HG03064 (cell line): ENCODE data around the gene PYROXD2.

Experiments used
- ATAC-seq: cut with Tn5 transposase; IDR thresholded peaks from one replicate; pipeline ENCODE4 v1.9.1; 2021; ENCODE audit warnings: low read depth; ENCODE audit not compliant: unreplicated experiment

Gene PYROXD2

DNA sequence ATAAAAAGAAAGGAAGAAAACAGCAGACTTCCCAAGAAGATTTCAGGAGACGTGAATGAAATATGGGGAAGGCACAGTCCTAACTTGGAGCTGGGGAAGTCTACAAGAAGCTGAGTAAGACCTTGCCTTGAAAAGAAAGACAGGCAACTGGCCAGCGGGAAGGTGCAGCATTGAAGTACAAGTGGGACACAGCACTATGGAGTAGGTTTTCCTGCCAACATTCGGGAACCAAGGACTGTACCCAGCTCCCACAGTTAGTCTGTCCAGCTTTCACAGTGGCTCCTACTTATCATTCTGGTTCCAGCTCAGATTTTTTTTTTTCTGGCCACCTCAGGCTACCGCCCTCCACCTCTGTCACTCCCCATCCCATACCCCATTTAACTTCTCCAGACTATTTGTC is 21.7 kb upstream of the PYROXD2 start:
- ATAC-seq: no peak

DNA sequence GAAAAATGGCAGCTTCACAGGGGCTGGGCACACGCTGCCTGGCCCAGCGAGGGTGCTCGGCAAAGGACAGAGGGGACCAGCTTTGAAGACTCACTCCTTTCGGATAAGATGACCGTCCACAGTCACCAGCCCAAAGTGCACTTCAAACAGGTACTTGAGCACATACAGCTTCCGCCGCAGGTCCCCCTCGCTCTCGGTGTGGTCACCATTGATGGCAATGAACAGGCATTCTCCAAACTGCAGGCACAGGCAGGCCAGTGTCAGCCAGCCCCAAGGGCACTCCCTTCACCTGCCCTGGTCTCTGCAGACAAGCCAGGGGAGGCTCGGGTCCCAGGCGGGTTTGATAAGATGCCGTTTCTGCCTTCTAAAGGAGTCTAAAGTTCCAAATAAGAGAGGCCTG is 20.2 kb upstream of the PYROXD2 start:
- no peak for ATAC-seq

DNA sequence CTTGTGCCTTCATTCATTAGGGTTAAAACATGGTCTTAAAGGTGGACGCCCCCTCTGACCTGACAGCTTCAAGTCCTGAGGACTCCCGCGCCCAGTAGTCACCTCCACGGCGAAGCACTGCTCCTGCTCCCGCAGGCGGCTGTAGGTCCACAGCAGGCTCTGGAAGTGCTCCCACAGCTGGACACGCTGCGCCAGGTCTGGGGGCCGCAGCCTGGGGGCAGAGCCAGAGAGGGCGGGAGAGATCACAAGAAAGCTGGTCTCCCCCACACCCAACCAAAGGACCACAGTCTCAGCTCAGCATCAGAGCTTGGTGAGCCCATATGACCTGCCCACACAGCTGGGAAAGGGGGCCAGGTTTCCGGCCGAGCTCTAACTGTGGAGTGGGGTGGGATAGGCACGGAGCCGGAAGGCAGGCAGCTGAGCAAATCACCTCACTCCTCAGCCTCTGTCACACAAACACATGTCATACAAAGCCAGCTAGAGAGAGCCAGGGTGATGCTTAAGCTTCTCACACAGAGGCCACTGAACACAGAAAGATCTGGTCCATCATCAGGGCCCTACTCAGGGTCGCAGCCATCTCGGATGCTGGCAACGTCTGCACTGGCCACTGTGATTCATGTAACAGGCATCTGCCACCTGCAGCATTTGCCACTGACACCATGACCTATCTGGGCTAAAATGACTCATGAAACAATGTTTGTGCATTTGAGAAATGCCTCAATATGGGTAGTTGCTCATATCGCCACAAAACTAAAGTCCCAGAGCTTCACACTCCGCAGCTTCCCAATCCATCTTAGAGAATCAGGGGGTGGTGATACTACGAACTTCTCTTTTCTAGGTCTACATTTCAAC is 19.1 kb upstream of the PYROXD2 start:
- ATAC-seq: no peak

GRCh38 chr10:98433371-98433770 is 18.4 kb upstream of the PYROXD2 start:
- ATAC-seq: no peak

DNA sequence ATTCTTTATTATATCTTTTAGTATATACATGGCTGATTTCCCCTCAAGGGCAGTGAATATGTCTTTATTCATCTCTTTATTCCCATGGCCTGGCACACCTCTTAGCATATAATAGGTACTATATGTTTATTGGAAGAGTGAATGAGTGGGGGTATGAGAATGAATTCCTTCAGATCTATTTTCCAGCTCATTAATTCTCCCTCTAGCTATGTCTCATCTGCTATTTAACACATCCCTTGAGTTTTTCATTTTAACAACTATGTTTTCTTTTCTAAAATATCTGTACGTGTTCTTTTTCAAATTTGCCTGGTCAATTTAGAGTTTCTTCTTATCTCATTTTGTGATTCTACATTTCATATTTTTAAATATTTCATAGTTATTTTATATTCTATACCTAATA is 17.3 kb upstream of the PYROXD2 start:
- no peak for ATAC-seq

GRCh38 chr10:98431016-98431415 is 16.0 kb upstream of the PYROXD2 start:
- no peak for ATAC-seq

- no peak for ATAC-seq
These were observed 15.4 kb upstream of the PYROXD2 start for GRCh38 chr10:98430427-98430826.

DNA sequence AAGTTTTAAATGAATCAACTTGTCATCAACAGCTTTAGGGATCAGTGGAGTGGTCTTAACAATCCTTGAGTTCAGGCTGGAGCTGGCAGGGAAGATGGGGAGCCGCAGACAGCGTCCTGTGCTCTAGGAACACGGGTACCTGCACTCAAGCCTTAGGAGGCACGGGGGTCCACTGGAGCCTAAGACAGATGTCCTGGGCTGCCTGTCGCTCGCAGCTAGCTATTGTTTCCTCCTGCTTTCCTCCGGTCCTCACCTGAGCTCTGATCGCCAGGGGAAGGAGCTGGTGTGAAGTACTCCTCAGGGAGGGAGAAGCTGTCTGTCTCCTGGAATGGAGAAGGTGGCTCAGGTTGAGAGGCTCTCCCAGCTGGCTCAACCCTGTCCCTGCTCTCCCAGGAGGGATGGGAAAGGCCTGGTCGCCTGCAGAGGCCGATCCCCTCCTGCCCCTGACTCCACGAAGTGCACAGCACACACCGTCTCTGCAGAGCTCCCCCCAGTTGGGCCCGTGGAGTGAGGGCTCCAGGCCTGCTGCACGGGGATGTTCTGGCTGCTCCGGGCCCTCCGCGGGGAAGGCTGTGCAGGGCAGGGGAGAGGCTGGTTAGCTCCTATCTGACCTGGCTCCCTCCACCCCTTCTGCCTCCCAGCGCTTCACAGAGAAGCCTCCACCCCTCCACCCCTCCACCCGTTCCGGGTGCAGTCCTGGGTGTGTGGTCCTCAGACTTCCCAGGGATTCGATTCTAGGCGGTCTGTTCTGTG is 14.5 kb upstream of the PYROXD2 start:
- no peak for ATAC-seq

GRCh38 chr10:98427011-98427515 is 12.1 kb upstream of the PYROXD2 start:
- ATAC-seq: no peak

DNA sequence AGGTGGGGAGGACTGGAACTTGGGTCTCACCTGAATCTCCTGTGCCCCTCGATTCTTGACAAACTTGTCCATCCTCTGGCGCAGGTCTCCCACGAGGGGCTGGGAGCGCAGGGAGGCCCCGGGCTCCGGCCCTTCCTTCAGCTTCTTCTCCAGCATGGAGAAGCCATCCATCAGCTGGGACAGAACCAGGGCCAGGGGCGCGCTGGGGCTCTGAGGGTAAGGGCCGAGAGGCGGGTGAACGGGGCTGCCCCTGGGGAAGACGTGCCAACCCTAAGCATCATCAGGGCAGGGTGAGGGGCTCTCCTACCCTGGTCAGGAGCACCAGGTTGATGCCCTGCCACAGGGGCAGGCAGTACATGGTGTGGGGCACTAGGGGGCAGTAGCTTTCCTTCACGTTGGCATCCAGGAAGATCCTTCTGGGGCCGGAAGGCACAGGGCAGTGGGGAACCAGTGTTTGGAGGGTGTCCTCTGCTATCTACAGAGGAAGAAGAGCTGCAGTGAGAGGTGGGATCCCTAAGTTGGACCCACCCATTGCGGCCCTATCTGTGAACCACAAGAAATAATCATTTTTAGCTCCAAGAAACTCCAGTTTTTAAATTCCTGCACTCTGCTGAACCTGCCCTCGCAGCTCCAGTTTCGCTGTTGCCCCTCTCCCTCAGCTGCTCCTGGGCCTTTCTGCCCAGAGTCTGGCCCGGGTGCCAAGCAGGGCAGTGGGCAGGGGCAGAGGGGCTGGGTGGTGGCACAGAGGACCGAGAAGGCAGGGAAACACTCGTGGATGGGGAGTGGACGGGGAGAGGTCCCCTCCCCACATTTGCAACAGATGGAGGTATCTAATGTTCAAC is 10.8 kb upstream of the PYROXD2 start:
- no peak for ATAC-seq

- ATAC-seq: no peak
These were observed 9.6 kb upstream of the PYROXD2 start for GRCh38 chr10:98424295-98425254.

- no peak for ATAC-seq
These were observed 8.7 kb upstream of the PYROXD2 start for GRCh38 chr10:98423691-98424120.

DNA sequence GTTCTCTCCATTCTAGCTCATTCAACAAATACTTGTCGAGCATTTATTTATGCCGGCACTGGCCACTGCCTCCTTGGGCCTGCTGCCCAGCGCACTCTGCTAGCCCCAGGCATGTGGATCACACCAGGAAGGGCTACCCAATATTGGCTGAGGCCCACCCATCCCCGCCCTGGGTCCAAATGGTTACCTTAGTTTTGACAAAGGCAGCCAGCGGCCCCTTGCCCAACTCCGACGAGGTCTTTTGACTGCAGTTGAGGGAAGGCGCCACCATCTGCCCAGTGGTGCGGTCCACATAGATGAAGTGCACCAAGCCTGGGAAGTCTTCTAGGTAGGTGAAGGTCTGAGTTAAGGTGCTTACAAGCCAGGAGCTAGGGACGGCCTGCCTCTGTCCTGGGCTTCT is 7.2 kb upstream of the PYROXD2 start:
- no peak for ATAC-seq

GRCh38 chr10:98420786-98421185 is 5.8 kb upstream of the PYROXD2 start:
- no peak for ATAC-seq

DNA sequence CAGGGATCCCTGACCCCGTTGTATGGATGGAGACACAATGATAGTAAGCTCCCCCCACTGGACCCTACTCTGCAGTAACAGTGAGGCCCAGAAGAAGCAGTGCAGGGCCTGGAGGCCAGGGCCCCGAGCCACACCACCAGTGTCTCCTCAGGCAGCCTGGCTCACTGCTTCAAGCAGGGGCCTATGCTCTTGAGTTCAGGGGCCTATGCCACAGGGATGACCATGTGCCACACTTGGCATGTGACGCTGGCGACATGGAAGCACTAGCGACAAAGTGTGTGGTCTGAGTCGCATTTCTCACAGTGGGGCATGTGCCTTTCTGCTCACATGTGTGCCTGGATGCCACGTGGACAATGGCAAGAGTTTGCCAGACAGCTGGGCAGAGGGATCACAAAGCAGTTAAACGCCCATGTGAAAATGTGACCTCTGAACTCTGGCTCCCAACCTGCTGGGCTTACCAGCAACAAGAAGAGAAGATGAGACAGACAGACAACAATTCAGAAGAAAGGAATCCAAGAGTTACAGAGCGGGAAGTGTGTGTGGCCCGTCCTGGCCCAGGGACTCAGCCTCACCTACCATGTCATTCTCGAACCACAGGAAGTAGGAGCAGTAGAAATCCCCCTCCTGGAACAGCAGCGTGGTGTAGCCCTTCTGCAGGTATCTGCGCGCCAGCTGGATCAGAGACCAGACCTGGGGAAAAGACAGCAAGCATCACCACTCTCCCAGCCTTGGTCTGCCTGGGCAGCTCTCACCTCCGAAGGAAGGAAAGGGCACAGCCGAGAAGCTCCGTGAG is 4.7 kb upstream of the PYROXD2 start:
- ATAC-seq: no peak

DNA sequence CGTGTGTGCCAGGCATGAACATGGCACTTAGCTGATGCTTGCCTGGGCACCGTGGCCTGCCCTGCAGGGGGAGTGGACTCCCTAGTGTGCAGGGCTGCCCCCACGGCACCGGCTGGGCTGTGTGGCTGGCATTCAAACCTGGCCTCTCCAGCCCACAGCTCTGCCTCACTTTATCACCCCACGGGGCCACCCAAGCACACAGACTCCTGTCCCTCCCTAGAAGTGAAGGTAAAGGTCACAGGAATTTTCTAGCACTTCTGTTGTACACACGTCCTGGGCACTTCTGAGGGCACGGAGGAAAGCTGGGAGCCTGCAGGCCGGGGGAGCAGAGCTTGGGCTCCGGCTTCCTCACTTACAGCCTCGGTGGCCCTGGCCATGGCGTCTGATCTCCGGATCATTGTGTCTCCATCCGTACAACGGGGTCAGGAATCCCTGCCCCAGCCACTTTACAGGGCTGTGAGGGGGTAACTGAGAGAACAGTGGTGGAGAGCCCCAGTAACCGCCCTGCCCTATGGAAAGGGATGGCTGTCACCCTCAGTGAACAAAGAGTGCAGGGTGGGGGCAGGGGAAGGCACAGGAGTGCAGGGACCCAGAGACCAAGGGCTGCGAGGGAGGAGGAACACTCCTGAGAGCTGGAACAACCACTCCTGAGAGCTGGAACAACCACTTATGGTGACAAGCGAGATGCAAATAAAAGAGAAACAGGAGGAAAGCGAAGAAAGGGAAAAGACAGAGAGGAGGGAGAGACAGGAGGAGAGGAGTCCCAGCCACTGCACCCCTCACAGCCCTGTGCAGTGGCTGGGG is 3.9 kb upstream of the PYROXD2 start:
- ATAC-seq: no peak

GRCh38 chr10:98417973-98418664 is 3.1 kb upstream of the PYROXD2 start:
- no peak for ATAC-seq
